Stimulated activated CD8-positive, alpha-beta memory T cell treated with anti-CD3 and anti-CD28 coated beads, Interleukin-4, amount 100 ng/mL, for 48 hours (primary cell): ENCODE data around the gene CDK6.
A peak's percentile ranks its signal among the peaks of the same experiment; 100 is the strongest.

Source experiments
- DNase-seq: peaks from one replicate; pipeline ENCODE4 v3.0.0-alpha.2; 2020

The CDK6 gene

DNA sequence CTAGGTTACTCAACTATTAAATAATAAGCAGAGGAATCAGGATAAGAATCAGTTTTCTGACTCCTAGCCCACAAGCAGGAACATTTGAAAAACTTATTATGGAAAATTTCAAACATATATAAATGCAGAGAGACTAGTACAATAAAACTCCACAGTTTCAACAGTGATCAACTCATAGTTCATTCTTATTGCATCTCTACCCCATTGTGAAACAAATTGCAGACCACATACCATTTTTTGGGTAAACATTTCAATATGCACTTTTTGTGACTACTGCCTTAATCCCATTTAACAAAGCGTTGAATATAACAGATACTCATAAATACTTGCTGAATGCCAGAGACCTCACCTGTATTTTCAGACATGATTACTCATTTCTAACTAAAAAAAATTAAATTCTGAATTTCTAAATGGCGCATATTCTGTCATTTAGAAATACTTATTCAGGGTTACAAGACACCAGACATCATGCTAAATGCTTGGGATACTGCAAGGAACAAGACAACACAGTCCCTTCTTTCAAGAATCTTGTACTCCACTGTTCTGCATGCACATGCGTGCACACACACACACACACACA is 11.4 kb downstream of the CDK6 start:
- no peak for DNase-seq

DNA sequence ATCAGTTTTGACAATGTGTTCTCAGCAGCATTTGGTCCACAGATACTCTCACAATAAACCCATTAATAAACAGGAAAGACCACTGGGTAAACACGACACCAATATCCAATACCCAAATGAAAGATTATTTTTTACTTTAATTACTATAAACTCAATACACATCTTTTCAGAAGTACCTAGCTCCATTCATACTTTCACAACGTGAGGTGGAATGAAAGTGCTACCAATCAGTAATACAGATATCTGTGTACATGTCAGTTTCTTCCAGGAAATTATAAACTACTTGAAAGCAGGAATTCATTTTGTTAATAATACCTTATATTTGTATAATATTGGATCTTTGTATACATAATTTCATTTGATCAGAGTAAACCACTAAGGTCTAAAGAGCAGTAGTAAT is 11.9 kb downstream of the CDK6 start:
- DNase-seq, result no peak

- DNase-seq, result no peak
Observed at GRCh38 chr7:92823042-92823441, 13.3 kb downstream of the CDK6 start.

DNA sequence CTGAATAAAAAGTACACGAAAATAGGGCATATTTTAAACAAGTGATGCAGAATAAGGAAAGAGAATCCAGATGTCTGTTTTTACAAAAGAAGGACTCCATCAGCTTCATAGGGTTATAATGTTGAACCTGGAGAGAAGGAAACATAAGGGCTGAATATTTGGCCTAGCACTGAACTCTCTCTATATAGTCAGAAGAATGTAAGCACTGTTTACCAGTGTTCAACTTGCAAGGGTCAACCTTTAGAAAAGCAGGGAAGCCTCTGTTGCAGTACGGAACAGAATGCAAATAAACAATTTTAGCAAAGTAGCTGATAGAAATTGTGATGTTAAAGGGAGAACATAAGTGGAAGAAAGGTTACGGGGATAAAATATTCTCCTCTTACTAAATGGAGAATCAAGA is 16.2 kb downstream of the CDK6 start:
- no peak for DNase-seq

GRCh38 chr7:92817398-92817797 is 19.0 kb downstream of the CDK6 start:
- DNase-seq, result no peak

DNA sequence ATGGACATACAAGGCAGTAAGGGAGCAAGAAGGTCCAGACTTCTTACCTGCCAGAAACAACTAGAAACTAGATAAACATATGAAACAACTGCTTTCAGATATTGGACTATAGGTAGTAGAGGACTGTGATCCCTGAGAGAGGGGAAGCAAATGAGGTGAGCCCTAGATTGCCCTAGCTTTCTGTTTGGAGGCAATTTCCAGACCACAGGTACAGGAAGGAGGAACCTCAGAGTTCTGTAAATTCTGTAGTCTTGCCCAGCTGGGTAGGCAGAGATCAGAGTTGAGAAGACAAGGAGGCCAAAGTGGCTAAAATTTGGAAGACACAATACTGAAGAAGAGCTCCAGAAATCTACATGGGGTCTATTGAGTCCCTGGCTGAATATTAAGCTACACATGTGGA is 21.0 kb downstream of the CDK6 start:
- no peak for DNase-seq

DNA sequence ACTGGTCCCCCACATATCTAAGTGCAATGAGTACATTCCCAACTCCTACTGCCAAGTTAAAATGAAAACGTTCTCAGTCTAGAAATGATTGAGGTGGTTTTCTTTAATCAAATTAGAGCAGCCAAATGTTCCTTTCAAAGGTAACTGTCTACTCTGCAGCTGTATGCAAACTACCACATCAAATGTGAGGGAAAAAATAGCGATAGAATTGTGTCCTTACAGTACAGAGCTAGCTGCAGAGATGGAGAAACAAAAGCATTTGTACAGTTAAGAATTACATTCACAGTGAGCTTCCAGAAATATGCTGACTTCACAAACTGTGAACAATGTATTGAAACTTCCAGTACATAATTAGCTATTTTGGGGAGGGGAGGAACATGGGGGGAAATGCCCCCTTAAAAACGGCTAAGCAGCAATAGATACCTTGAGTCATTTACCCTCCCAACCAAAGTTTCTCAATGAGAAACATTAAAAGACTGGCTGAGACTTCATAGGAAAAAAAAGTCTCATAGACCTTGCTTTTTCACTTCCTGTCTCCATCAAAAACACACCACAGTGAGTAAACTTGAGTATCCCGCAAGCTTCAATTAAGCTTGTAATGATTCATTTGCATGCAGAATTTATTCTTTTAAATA is 22.9 kb downstream of the CDK6 start:
- DNase-seq, result no peak

DNA sequence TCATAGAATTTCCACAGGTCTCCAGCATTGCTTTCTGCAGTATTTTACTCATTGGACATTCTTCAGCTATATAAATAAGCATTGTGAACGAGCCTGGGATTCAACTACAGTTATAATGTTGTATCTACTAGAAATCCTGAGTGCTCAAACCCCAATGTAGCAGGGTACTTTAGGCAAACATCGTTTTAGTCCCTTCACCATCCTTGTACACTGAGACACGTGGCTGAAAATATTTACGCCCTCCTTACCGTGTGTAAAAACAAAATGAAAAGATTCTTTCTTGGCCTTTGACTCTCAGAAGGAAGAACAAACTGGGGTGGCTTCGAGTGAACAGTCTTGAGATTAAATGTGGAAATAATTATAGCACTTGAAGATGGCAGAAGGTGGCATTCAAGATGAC is 25.2 kb downstream of the CDK6 start:
- DNase-seq, result no peak

GRCh38 chr7:92809760-92810573 is 26.4 kb downstream of the CDK6 start:
- peak; percentile 69 for DNase-seq

DNA sequence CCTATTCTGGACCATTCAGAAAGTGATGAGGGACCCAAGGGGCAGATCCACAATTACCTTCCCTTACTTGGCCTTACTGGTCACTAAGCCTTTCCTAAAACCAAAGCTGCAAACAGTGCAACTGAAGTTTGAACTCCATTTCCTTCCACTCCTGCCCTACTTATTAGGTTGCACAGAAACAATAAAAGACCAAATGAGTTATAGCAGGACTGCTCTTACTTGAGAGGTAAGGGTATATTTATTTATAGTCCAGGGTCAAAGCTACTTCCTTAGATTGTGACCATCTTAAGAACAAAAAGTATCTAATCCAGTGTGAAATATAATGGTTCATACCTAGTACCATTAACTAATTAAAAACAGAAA is 27.0 kb downstream of the CDK6 start:
- DNase-seq, result no peak

GRCh38 chr7:92808635-92809034 is 27.7 kb downstream of the CDK6 start:
- DNase-seq, result no peak

DNA sequence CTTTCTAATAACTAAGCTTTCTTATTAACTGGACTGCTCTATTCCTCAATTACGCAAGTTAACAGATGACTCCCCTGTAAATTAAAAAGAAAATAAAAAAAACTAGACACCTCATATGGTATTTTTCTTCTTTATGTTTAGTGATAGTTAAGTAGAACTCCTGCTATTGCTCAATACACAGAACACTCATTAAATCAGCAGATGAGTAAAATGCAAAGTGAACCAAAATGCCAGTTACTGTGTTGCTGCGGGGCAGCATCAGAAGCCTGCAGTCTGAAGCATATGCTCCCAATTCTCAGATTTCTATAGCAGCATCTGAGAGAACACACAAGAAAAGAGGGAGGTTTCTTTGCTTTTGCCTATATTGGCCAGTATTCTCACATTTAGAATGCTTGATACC is 28.4 kb downstream of the CDK6 start:
- no peak for DNase-seq

GRCh38 chr7:92806496-92806895 is 29.9 kb downstream of the CDK6 start:
- no peak for DNase-seq

- DNase-seq, result no peak
Observed at GRCh38 chr7:92802406-92802805, 34.0 kb downstream of the CDK6 start.

- DNase-seq, result no peak
Observed at GRCh38 chr7:92799446-92800211, 36.7 kb downstream of the CDK6 start.

DNA sequence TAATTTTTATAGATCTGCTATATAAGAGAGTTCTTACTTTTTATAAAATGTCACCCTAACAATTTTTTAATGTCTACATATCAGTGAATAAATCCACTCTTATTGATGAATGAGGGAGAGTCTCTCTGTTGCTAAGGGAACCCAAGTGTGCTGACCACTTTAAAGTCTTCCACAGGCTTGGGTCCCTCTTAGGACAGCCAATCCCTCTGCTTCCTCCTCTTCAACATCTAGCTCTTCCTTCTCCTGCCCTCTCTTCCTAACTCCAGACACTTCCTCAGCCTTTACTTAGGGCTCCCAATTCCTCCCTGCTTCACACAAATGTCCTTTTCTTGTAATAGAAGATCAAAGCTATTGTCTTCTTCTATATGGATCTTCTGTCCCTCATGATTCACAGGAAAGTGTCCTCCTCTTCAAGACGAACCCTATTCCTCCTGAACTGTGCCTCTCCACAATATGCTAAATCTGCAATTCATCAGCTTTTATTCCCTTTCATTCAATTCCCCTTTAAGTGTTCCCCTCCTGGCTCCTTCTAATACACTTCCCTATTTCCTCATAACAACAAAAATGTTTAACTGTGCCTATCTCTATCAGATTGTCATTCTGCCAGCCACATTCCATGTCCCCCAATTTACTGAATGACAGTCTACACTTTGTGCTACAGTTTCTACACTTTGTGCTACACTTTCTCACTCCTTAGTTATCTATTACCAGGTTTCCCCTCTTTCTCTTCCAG is 37.7 kb downstream of the CDK6 start:
- no peak for DNase-seq

GRCh38 chr7:92797693-92798092 is 38.7 kb downstream of the CDK6 start:
- peak; percentile 46 for DNase-seq

GRCh38 chr7:92797284-92797683 is 39.1 kb downstream of the CDK6 start:
- DNase-seq, result no peak

DNA sequence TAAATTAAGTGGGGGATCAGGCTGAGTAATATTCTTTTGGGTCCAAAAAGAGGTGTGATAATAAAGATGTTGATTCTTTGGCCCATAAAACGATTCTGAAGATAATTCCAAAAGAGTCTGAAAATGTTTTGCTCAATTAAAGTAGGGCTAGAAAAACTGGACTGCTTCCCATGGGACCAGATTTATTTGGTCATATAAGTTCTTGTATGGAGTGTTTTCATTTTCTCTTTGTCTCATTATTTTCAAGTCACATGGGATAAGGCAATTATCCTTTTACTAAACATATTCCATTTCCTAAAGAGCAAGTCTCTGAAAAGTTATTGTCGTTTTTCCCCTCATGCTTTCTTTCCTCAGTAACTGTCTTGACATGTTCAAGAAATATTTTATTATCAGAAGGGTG is 41.5 kb downstream of the CDK6 start:
- no peak for DNase-seq

DNA sequence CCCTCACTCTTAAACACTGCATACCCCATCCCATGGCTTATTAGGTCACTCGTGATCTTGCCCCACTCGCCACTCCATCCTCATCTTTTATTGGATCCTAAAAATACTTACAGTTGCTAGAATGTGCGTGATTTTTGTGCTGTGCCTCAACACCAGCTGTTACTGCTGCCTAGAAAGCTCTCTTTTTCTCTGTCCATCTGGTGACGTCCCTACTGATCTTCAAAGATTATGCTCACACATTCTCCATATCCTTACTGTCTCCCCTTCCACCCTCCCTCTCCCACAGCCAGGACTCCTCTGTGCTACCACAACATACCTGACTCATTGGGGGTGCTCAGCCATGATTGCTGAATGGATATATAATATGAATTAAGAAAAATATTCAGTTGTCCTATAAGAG is 42.0 kb downstream of the CDK6 start:
- no peak for DNase-seq

GRCh38 chr7:92793656-92794205 is 42.6 kb downstream of the CDK6 start:
- DNase-seq, result no peak

- DNase-seq, result no peak
Observed at GRCh38 chr7:92790992-92791391, 45.4 kb downstream of the CDK6 start.
